Fibroblast of the aortic adventitia (primary cell): ENCODE data around the gene SLC35E4. TPM values are rescaled to one million over a fixed set of nuclear protein-coding genes. Genes with fewer than 3 reads are reported as not detected.
A peak's percentile ranks its signal among the peaks of the same experiment; 100 is the strongest.
"Not testable (repeated sequence)": the region's sequence is repeated elsewhere in the genome, so short reads cannot be mapped to it uniquely, and the experiment has no call there.

ENCODE experiments used
- DNase-seq: peaks from one replicate; pipeline ENCODE4 v3.0.0-alpha.2; 2010; ENCODE audit warnings: low read depth
- H3K4me3 ChIP-seq: 2 replicates; pipeline ENCODE4 v1.5.1; 2011; ENCODE audit warnings: low read depth, mild to moderate bottlenecking, control low read depth, low read length, moderate library complexity
- CTCF ChIP-seq: IDR thresholded peaks from 2 replicates; pipeline ENCODE4 v1.5.1; 2011; ENCODE audit warnings: mild to moderate bottlenecking, low read length, control low read depth, inconsistent platforms; ENCODE audit not compliant: insufficient read depth
- total RNA-seq: library from RNA; depleted of rRNA; stranded (reverse); fragments of >200 nt; gene quantifications from 2 replicates; pipeline ENCODE4 v1.2.3, GENCODE V29; 2012; ENCODE audit warnings: low replicate concordance

Gene SLC35E4
- total RNA-seq, 1 donor, result 19.7 TPM

GRCh38 chr22:30627471-30627870 lies 8.1 kb upstream of the SLC35E4 start:
- no peak for TF ChIP-seq CTCF
- no peak overlapping the region for H3K4me3 ChIP-seq

GRCh38 chr22:30628491-30628890 lies 7.1 kb upstream of the SLC35E4 start:
- DNase-seq, result no peak
- no peak for TF ChIP-seq CTCF
- H3K4me3 ChIP-seq, result no peak overlapping the region

More at GRCh38 chr22:30627471-30627870, 8.1 kb upstream of the SLC35E4 start:
- DNase-seq, result no peak

GRCh38 chr22:30631469-30631868 lies 4.1 kb upstream of the SLC35E4 start:
- DNase-seq, H3K4me3 ChIP-seq: not testable (repeated sequence)

- DNase-seq, result peak; percentile 89
- peak; percentile 94 for TF ChIP-seq CTCF
- H3K4me3 ChIP-seq, result peak overlapping the region; percentile 58
These were observed 929 bp upstream of the SLC35E4 start for GRCh38 chr22:30634471-30635233.

- H3K4me3 ChIP-seq, result peak overlapping the region; percentile 81
- TF ChIP-seq CTCF, result no peak
- DNase-seq, result peak; percentile 7
These were observed 871 bp downstream of the SLC35E4 start for GRCh38 chr22:30636226-30637077.

GRCh38 chr22:30637701-30638114 lies 2.1 kb downstream of the SLC35E4 start:
- H3K4me3 ChIP-seq, result peak overlapping the region; percentile 81
- DNase-seq, result peak; percentile 16
- no peak for TF ChIP-seq CTCF

GRCh38 chr22:30640361-30640760 lies 4.8 kb downstream of the SLC35E4 start:
- no peak overlapping the region for H3K4me3 ChIP-seq
- no peak for DNase-seq
- TF ChIP-seq CTCF, result no peak
